ENCODE measurements around the gene PRAMEF11. TPM values are rescaled to one million over a fixed set of nuclear protein-coding genes. Genes with fewer than 3 reads are reported as not detected.
"Not testable (repeated sequence)": the region's sequence is repeated elsewhere in the genome, so short reads cannot be mapped to it uniquely, and the experiment has no call there.

The PRAMEF11 gene
- total RNA-seq (2014; rRNA removed; shearing (Covaris generic); ENCODE audit: low replicate concordance), result not detected in 2 replicates

DNA sequence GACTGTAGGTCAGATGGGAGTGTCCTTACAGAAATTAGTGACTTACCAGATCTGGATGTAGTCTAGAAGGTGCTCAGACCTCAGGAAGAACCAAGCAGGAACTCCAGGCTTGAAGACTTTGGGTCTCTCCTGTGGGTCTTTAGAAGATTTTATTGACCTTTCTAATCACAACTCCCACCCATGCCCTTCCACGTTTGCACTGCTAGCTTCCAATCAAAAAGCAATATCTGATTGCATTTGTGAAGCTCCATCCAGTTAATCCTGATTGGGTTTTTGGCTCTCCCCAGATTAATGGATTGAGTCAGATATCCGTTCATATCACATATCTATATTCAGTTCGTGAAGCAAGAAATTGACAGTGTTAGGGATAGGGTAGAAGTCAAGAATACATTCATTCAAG, at the start of gene PRAMEF11:
TSS of gene PRAMEF11 (minus strand) at position 101 of the 400 bp plus-strand sequence. CDS start 2,621 bp downstream, outside the sequence.
- H3K27me3 ChIP-seq, H3K4me3 ChIP-seq, H3K9me3 ChIP-seq, DNase-seq, H3K36me3 ChIP-seq: not testable (repeated sequence)

DNA sequence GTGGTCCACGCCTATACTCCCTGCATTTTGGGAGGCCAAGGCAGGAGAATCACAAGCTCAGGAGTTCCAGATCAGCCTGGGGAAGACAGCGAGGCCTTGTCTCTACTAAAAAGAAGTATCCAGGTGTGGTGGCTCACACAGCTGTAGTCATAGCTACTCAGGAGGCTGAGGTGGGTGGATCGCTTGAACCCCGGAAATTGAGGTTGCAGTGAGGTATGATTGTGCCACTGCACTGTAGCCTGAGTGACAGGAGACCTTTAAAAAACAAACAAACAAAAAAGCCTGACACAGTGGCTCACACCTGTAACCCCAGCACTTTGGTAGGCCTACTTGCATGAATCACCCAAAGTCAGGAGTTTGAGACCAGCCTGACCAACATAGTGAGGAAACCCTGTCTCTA, 47.2 kb upstream of the PRAMEF11 start:
- H3K36me3 ChIP-seq, DNase-seq, H3K27me3 ChIP-seq, H3K4me3 ChIP-seq, H3K9me3 ChIP-seq: not testable (repeated sequence)

DNA sequence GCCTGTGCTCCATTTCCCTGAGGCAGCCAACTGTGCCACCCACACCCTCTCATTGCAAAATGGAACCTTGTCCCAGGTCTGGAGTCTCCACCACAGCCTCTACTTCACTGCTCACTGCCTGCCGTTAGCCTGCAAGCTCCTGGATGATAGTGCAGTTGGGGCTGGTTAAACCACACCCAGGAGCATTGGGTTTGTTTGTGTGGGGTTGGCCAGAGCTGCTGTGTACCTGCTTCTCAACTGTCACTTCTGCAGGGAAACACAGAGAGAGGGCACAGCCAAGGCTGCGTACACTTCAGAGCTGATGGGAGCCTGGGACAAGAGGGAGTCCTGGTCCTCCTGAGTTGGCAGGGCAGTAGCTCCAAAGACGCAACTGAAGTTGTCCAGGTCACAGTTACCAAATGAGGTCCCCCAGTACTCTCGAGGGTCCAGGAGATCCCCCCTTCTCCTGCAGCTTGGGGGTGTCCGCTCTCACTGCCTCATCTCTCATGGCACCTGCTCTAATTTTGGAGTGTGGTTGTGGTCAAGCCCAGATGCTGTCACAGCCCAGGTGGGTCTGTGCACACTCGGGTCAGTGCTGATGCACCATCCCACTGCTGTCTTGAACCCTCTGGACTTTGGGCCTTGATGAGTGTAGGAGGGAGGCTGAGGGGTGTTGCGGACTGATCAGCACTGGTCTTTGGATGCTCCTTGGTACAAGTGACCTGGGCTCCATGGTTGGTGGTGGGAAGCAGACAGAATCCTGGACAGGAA, 32.1 kb upstream of the PRAMEF11 start:
- not testable (repeated sequence) for H3K27me3 ChIP-seq, DNase-seq, H3K9me3 ChIP-seq, H3K36me3 ChIP-seq, H3K4me3 ChIP-seq

DNA sequence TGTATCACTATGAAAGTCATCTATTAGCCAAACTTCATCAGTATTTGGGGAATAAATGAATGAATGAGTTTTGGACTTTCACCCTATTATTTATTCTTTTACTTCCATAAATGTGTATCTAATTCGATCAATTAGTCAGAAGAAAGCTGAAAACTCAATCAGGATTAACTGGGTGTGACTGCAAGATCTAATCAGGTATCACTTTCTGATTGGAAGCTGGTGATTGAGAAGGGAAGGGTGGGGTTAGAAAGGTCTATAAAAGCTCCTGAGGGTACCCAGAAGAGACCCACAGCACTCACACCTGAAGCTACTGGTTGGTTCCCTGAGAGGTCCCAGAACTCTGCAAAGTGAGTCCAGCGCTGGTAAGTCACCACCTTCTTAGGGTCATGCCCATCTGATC, 25.6 kb upstream of the PRAMEF11 start, which contains the start of gene PRAMEF2:
TSS of gene PRAMEF2 (plus strand) at position 301 of the 400 bp plus-strand sequence. CDS start 1,924 bp downstream, outside the sequence.
- H3K27me3 ChIP-seq, DNase-seq: not testable (repeated sequence)

DNA sequence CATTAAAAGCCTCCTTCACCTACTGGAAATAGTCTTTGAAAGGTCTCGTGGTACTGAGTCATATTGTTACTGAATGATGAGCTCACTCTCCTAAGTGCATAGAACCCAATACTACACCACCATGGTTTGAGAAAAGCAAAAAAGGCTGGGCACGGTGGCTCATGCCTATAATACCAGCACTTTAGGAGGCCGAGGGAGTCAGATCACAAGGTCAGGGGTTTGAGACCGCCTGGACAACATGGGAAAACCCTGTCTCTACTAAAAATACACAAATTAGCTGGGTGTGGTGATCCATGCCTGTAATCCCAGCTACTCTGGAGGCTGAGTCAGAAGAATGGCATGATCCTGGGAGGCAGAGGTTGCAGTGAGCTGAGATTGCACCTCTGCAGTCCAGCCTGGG, 20.6 kb upstream of the PRAMEF11 start:
- Histone ChIP-seq H3K27me3 (no peaks in the 10 kb centered on the region), H3K9me3 (no peaks in the 10 kb centered on the region), H3K36me3 (no peaks in the 10 kb centered on the region), H3K4me3 (no peak overlapping the region)
- DNase-seq, result peak; percentile 50

More for the DNA sequence above, 25.6 kb upstream of the PRAMEF11 start, which contains the start of gene PRAMEF2:
- not testable (repeated sequence) for H3K4me3 ChIP-seq, H3K36me3 ChIP-seq, H3K9me3 ChIP-seq

DNA sequence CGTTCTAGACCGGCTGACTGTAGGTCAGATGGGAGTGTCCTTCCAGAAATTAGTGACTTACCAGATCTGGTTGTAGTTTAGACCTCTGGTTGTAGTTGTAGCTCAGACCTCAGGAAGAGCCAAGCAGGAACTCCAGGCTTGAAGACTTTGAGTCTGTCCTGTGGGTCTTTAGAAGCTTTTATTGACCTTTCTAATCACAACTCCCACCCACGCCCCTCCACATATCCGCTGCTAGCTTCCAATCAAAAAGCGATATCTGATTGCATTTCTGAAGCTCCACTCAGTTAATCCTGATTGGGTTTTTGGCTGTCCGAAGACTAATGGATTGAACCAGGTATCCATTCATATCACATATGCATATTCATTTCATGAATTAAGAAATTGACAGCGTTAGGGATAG, 17.4 kb upstream of the PRAMEF11 start, which contains the start of gene HNRNPCL1:
TSS of gene HNRNPCL1 (minus strand) at position 101 of the 400 bp plus-strand sequence. CDS start 431 bp downstream, outside the sequence.
- H3K36me3 ChIP-seq, H3K27me3 ChIP-seq, H3K9me3 ChIP-seq, DNase-seq, H3K4me3 ChIP-seq: not testable (repeated sequence)

DNA sequence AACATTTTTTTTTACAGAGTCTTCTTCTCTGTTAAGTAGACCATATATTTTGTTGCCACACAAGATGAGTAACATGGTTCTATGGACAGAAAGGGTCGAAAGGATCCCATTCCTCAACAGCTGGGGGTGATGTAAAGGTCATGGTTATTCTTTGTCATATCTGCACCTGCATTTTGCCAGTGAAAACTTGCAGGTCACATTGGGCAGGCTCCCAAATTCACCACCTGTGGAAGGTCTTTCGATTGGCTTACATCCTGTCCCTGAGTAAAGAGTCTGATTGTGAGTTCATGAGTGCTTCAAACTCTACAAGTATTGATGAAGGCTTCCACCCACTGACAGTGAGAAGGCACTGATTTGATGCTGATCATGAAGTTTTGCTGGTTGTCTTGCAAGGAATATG, 2.0 kb upstream of the PRAMEF11 start:
- DNase-seq, H3K4me3 ChIP-seq, H3K27me3 ChIP-seq, H3K36me3 ChIP-seq, H3K9me3 ChIP-seq: not testable (repeated sequence)

DNA sequence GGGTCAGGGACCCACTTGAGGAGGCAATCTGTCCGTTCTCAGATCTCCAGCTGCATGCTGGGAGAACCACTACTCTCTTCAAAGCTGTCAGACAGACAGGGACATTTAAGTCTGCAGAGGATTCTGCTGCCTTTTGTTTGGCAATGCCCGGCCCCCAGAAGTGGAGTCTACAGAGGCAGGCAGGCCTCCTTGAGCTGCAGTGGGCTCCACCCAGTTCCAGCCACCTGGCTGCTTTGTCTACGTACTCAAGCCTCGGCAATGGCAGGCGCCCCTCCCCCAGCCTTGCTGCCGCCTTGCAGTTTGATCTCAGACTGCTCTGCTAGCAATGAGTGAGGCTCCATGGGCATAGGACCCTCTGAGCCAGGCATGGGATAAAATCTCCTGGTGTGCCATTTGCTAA, 12.1 kb downstream of the PRAMEF11 start:
- H3K27me3 ChIP-seq, DNase-seq, H3K9me3 ChIP-seq, H3K4me3 ChIP-seq, H3K36me3 ChIP-seq: not testable (repeated sequence)

DNA sequence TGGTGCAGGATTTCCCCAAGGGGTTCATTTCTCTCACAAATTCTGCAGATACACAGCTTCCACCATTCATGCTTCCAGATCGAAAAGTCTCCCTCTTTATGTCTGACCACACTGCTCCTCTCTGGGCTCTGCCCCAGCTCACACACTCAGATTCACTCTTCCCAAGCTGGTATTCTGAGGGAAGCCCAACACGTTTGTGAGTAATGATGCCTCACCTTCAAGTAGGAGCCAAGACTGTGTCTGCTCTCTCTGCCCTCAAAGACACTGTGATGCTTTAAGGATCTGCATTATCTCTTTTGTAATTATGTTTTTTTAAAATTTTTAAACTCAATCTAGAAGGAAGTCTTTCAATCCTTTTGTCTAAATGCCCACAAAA, 19.8 kb downstream of the PRAMEF11 start:
- Histone ChIP-seq H3K4me3 (no peak overlapping the region), H3K9me3 (no peaks in the 10 kb centered on the region), H3K27me3 (no peaks in the 10 kb centered on the region; the same call in 1 of the 2 replicates), H3K36me3 (no peaks in the 10 kb centered on the region)
- DNase-seq, result peak; percentile 64

DNA sequence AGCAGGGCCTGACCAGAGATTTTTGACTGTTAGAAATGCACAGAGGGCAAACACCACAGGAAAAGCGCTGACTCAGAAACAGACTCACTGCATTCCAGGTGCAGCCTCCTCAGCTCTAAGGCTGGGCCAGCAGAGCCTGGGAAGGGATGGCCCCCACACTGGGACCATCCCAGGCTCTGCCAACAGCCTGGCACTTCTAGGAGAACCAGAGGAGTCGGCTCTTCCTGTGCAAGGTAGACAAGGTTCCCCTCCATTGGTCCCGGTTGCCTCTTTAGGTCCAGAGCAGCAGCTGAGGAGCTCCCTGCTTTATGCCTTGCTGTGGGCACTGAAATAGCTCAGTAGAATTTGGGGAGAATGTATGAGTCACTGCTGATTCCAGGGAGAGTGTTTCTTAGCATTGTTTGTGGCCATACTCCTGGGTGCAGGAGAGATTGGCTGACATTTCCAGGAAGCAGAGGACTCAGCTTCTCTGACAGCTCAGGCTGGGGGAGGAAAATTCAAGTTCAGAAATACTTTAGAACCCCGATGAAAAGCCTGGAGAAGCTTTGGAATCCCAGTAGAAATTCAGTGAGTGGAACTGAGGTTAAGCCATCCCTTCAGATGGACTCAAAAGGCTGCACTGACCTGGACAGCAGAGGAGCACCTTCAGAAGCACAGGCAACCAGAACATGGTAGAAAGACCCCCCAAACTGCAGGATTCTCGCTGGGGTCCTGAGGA, 20.4 kb downstream of the PRAMEF11 start:
- Histone ChIP-seq H3K4me3 (no peak overlapping the region), H3K9me3 (no peaks in the 10 kb centered on the region), H3K36me3 (no peaks in the 10 kb centered on the region), H3K27me3 (no peaks in the 10 kb centered on the region; the same call in 1 of the 2 replicates)
- peak; percentile 55 for DNase-seq

DNA sequence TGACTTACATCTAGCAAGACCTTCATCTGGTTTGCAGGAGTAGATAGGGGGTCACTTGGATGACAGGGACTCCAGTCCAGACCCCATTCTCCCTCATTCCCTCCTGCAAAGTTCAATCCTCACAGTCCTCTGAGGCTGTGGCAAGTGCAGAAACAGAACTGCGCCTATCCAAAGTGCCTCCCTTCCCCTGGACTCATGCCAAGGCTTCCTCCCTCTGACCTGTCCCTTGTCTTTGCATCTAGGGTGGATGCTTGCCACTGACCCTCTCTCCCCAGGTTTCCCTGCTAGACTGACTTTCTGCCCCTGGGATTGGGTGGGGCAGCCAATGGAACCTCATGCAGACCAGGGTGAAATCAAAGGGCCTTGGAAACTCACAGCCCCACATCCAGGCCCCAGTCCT, 21.3 kb downstream of the PRAMEF11 start:
- no peak for DNase-seq
- Histone ChIP-seq H3K27me3 (no peaks in the 10 kb centered on the region; the same call in 1 of the 2 replicates), H3K4me3 (no peak overlapping the region), H3K9me3 (peaks cover 1% of the 10 kb centered on the region; the same call in 1 of the 2 replicates), H3K36me3 (no peaks in the 10 kb centered on the region)

DNA sequence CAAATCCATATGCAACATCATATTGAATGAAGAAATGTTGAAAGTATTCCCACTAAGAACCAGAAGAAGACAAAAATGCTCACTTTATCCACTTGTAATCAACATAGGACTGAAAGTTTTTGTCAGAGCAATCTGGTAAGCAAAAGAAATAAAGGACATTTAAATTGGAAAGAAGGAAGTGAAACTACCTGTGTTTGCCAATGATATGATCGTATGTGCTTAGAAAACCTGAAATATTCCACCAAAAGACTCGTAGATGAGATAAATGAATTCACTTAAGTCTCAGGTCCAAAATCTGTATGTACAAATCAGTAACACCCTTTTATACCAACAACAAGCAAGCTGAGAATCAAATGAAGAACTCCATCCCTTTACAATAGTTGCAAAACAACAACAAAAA, 31.5 kb downstream of the PRAMEF11 start:
- no peaks in the 10 kb centered on the region for H3K36me3 ChIP-seq
- DNase-seq, result no peak
- H3K4me3 ChIP-seq, result no peak overlapping the region
- 0 out of 2 replicates have a peak, but pooled peaks cover 2% of the 10 kb centered on the region for H3K27me3 ChIP-seq
- peaks cover 4% of the 10 kb centered on the region; the same call in 1 of the 2 replicates for H3K9me3 ChIP-seq

DNA sequence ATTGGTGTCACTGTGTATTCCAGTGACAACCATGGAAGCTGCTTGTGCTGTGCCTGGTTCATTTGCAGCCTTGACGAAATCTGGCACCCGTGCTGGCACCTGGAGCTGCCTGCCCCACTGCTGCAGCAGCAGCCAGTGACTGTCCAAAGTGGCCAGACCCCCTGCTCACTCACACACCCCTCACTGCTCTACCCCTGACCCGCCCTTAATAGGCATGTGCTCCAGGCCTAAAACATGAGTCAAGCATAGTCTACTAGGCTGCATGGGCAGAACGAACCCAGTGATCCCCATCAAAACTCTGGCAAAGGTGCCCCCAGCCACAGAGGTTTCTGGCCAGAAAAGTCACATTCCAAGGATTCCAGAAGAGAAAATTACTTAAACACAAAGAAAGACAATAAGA, 32.3 kb downstream of the PRAMEF11 start:
- peak; percentile 53 for DNase-seq
- Histone ChIP-seq H3K36me3 (no peaks in the 10 kb centered on the region), H3K27me3 (0 out of 2 replicates have a peak, but pooled peaks cover 2% of the 10 kb centered on the region), H3K9me3 (no peaks in the 10 kb centered on the region), H3K4me3 (no peak overlapping the region)

DNA sequence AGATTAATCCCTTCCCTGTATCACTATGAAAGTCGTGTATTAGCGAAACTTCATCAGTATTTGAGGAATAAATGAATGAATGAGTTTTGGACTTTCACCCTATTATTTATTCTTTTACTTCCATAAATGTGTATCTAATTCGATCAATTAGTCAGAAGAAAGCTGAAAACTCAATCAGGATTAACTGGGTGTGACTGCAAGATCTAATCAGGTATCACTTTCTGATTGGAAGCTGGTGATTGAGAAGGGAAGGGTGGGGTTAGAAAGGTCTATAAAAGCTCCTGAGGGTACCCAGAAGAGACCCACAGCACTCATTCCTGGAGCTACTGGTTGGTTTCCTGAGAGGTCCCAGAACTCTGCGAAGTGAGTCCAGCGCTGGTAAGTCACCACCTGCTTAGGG, 40.1 kb downstream of the PRAMEF11 start, which contains the start of gene PRAMEF1:
TSS of gene PRAMEF1 (plus strand) at position 301 of the 400 bp plus-strand sequence. CDS start 1,831 bp downstream, outside the sequence.
- not testable (repeated sequence) for H3K36me3 ChIP-seq, H3K27me3 ChIP-seq, H3K4me3 ChIP-seq, H3K9me3 ChIP-seq, DNase-seq

DNA sequence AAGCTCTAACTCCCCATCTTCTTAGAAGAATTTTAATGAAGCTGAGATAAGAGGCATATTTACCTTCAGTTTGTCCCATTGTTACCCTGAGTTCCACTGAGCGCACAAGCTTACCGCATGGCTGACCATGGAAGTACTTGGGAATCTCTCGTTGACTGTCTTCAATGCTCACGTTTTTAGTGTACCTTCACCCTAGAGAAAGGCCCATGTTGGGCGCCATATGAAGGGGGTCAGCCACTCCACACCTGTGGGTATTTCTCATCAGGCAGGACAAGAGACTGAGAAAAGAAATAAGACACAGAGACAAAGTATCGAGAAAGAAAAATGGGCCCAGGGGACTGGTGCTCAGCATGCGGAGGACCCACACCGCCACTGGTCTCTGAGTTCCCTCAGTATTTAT, 46.5 kb downstream of the PRAMEF11 start:
- H3K27me3 ChIP-seq, H3K36me3 ChIP-seq, H3K9me3 ChIP-seq, H3K4me3 ChIP-seq, DNase-seq: not testable (repeated sequence)

DNA sequence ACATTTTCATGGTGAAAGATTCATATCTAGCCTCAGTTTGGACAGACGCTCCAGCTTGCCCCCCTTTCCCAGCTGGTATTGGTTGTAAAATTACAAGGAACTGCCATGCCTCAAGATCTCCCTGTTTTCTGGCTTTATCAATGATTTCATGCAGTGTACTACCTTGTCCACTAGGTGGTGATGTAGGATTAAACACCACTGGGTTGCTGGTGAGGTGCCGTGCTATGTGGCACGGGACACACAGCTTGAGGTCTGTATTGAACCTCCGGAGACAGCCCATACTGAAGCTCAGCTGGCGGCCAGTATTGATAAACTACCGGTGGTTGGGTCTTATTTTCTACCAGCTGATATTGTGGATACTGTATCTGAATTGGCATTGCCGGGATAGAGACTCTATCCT, 47.4 kb downstream of the PRAMEF11 start:
- not testable (repeated sequence) for H3K9me3 ChIP-seq, H3K27me3 ChIP-seq, H3K36me3 ChIP-seq, H3K4me3 ChIP-seq, DNase-seq

DNA sequence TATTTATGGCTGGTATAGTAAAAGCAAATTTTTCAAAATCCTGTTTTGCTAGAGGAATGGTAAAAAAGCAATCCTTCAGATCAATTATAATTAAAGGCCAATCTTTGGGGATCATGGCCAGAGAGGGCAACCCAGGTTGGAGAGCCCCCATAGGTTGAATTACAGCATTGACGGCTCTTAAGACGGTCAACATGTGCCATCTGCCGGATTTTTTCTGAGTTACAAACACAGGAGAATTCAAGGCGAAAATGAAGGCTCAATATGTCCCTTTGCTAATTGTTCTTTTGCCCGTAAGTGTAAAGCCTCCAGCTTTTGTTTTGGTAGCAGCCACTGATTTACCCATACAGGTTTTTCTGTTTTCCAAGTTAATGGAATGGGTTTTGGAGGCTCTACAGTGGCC, 49.7 kb downstream of the PRAMEF11 start:
- DNase-seq, H3K36me3 ChIP-seq: not testable (repeated sequence)

More for the DNA sequence above, 49.7 kb downstream of the PRAMEF11 start:
- H3K27me3 ChIP-seq, H3K9me3 ChIP-seq, H3K4me3 ChIP-seq: not testable (repeated sequence)

Measured in MG63 (cell line).